ENCODE measurements around the gene HSPB1. TPM values are rescaled to one million over a fixed set of nuclear protein-coding genes. Genes with fewer than 3 reads are reported as not detected.

HSPB1 gene
- total and polyA plus RNA-seq, 2 of the 13 experiments (the other 11 are each of a cell fraction or from before 2014, with no cell fraction given) = 21.0 to 38.6 TPM

DNA sequence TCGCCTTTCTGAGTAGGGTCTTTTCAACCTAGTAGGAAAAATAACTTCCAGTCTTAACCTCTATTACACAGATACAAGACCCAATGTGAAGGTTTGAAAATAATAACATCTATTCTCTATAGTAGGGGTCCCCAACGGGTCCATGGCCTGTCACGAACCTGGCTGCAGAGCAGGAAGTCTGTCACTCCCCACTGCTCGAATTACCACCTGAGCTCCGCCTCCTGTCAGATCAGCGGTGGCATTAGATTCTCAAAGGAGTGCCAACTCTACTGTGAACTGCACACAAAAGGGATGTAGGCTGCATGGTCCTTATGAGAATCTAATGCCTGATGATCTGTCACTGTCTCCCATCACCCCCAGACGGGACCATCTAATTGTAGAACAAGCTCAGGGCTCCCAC is 48.9 kb downstream of the HSPB1 start:
- no peaks in the 10 kb centered on the region for H3K27me3 ChIP-seq (ENCODE audit: control insufficient read depth in 1 of 2, insufficient read depth in 2 of 2, low read length in 2 of 2)
- POLR2A ChIA-PET = interaction anchor here (0.6 to 2.9 kb wide), 2 partner anchors 8 to 13 kb away, joined by 3 to 20 read pairs; partner anchors contain the start of gene YWHAG
- peaks cover 5 to 44% of the 10 kb centered on the region in 2 experiments for H3K36me3 ChIP-seq (replicated peaks in 1 of 2; ENCODE audit: control insufficient read depth in 1 of 2, insufficient read depth in 2 of 2, low read length in 2 of 2)
- WGBS (ENCODE audit: low lambda C conversion rate) = 93% methylated on average over 7 of the region's 7 CpGs
- H3K79me2 ChIP-seq (ENCODE audit: insufficient read depth, low read length) = peaks cover 88% of the 10 kb centered on the region
- no peaks in the 10 kb centered on the region for H3K9me3 ChIP-seq (ENCODE audit: low read length)
- no peak overlapping the region for H3K27ac ChIP-seq (ENCODE audit: extremely low read length, insufficient read depth, low read length)
- no TSS peak for BruUV-seq (replicated peaks)
- no peak overlapping the region for H3K9ac ChIP-seq (ENCODE audit: insufficient read depth, low read depth, low read length)
- no peak for FAIRE-seq
- in situ Hi-C loops (cut with HindIII; ENCODE audit: extremely low pct_ligation_motif_present, low pct_unique_long_range_greater_than_20kb) = no loop called here
- H3K4me1 ChIP-seq (ENCODE audit: insufficient read depth, low read length) = peaks cover 92% of the 10 kb centered on the region
- intact Hi-C loops (cut with micrococcal nuclease; ENCODE audit: unreplicated experiment) = no loop called here
- DNase-seq (ENCODE audit: low spot score) = no peak
- no peak; the same call in 1 of the 3 replicates for ATAC-seq
- H3K4me3 ChIP-seq (replicated peaks in 1 of 3; ENCODE audit: insufficient read depth in 1 of 3, low read depth in 2 of 3, low read length in 3 of 3) = no peak overlapping the region
- CTCF ChIA-PET (ENCODE audit: low intra/inter-chr PET ratio, low total read pairs) = no interaction called here
- no peak overlapping the region for H3K4me2 ChIP-seq (ENCODE audit: low read depth, low read length)
- no peak overlapping the region for H2AFZ ChIP-seq (ENCODE audit: low read length)
- no peak for TF ChIP-seq KDM2A (CRISPR knock-in tag; IDR thresholded peaks at IDR 0.05; ENCODE audit: borderline replicate concordance, low read depth)
- no peak for TF ChIP-seq SIX1 (CRISPR knock-in tag; IDR thresholded peaks at IDR 0.05; ENCODE audit: borderline replicate concordance)
- TF ChIP-seq, protein P1, sequence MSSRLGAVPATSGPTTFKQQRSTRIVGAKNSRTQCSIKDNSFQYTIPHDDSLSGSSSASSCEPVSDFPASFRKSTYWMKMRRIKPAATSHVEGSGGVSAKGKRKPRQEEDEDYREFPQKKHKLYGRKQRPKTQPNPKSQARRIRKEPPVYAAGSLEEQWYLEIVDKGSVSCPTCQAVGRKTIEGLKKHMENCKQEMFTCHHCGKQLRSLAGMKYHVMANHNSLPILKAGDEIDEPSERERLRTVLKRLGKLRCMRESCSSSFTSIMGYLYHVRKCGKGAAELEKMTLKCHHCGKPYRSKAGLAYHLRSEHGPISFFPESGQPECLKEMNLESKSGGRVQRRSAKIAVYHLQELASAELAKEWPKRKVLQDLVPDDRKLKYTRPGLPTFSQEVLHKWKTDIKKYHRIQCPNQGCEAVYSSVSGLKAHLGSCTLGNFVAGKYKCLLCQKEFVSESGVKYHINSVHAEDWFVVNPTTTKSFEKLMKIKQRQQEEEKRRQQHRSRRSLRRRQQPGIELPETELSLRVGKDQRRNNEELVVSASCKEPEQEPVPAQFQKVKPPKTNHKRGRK (CRISPR knock-in tag; IDR thresholded peaks at IDR 0.05) = no peak
- no peak for TF ChIP-seq SATB2 (CRISPR knock-in tag; IDR thresholded peaks at IDR 0.05)
- TF ChIP-seq NR2F2 (IDR thresholded peaks at IDR 0.05; ENCODE audit: borderline replicate concordance, low read depth) = no peak
- no peak for TF ChIP-seq HOXA9 (CRISPR knock-in tag; IDR thresholded peaks at IDR 0.05; ENCODE audit: borderline replicate concordance)
- TF ChIP-seq, protein P2, sequence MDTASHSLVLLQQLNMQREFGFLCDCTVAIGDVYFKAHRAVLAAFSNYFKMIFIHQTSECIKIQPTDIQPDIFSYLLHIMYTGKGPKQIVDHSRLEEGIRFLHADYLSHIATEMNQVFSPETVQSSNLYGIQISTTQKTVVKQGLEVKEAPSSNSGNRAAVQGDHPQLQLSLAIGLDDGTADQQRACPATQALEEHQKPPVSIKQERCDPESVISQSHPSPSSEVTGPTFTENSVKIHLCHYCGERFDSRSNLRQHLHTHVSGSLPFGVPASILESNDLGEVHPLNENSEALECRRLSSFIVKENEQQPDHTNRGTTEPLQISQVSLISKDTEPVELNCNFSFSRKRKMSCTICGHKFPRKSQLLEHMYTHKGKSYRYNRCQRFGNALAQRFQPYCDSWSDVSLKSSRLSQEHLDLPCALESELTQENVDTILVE (CRISPR knock-in tag; IDR thresholded peaks at IDR 0.05) = no peak
- no peak for TF ChIP-seq RXRB (CRISPR knock-in tag; IDR thresholded peaks at IDR 0.05; ENCODE audit: borderline replicate concordance)
- TF ChIP-seq ZNF143 (CRISPR knock-in tag; IDR thresholded peaks at IDR 0.05) = no peak
- no peak for TF ChIP-seq ZNF484 (CRISPR knock-in tag; IDR thresholded peaks at IDR 0.05; ENCODE audit: borderline replicate concordance, low read depth)
- TF ChIP-seq, protein P3, sequence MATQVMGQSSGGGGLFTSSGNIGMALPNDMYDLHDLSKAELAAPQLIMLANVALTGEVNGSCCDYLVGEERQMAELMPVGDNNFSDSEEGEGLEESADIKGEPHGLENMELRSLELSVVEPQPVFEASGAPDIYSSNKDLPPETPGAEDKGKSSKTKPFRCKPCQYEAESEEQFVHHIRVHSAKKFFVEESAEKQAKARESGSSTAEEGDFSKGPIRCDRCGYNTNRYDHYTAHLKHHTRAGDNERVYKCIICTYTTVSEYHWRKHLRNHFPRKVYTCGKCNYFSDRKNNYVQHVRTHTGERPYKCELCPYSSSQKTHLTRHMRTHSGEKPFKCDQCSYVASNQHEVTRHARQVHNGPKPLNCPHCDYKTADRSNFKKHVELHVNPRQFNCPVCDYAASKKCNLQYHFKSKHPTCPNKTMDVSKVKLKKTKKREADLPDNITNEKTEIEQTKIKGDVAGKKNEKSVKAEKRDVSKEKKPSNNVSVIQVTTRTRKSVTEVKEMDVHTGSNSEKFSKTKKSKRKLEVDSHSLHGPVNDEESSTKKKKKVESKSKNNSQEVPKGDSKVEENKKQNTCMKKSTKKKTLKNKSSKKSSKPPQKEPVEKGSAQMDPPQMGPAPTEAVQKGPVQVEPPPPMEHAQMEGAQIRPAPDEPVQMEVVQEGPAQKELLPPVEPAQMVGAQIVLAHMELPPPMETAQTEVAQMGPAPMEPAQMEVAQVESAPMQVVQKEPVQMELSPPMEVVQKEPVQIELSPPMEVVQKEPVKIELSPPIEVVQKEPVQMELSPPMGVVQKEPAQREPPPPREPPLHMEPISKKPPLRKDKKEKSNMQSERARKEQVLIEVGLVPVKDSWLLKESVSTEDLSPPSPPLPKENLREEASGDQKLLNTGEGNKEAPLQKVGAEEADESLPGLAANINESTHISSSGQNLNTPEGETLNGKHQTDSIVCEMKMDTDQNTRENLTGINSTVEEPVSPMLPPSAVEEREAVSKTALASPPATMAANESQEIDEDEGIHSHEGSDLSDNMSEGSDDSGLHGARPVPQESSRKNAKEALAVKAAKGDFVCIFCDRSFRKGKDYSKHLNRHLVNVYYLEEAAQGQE (IDR thresholded peaks at IDR 0.05; ENCODE audit: borderline replicate concordance in 1 of 2, low read depth in 1 of 2, low read length in 2 of 2) = no peak
- no peak for TF ChIP-seq ZNF207 (IDR thresholded peaks at IDR 0.05; ENCODE audit: borderline replicate concordance)
- no peak for TF ChIP-seq ARNT (IDR thresholded peaks at IDR 0.05)
- TF ChIP-seq, protein P4, sequence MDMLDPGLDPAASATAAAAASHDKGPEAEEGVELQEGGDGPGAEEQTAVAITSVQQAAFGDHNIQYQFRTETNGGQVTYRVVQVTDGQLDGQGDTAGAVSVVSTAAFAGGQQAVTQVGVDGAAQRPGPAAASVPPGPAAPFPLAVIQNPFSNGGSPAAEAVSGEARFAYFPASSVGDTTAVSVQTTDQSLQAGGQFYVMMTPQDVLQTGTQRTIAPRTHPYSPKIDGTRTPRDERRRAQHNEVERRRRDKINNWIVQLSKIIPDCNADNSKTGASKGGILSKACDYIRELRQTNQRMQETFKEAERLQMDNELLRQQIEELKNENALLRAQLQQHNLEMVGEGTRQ (IDR thresholded peaks at IDR 0.05; ENCODE audit: low read depth, low read length) = no peak
- TF ChIP-seq, protein P4 (CRISPR knock-in tag; IDR thresholded peaks at IDR 0.05; ENCODE audit: borderline replicate concordance) = no peak
- peaks cover 62% of the 10 kb centered on the region for H4K20me1 ChIP-seq (ENCODE audit: insufficient read depth, low read length)

All from HepG2 (cell line).